Uterus (tissue), 4 donors: ENCODE data around the gene CHN2. TPM values are rescaled to one million over a fixed set of nuclear protein-coding genes. Genes with fewer than 3 reads are reported as not detected.

Experiments used
- DNase-seq, 2 donors: peaks; one replicate each; pipeline ENCODE4 v3.0.0-alpha.2; 2019 to 2020
- H3K27ac ChIP-seq, 2 donors: fragments of 200-600 bp; sonication (generic); 1 replicate in 1 of 2; 2 replicates in 1 of 2; pipeline ENCODE4 v1.5.1; 2016 to 2018
- H3K27me3 ChIP-seq, 2 donors: fragments of 200-600 bp; sonication (generic); one replicate each; pipeline ENCODE4 v1.5.1; 2018 to 2019; ENCODE audit warnings: control low read depth in 1 of 2
- H3K36me3 ChIP-seq, 2 donors: fragments of 200-600 bp; sonication (generic); one replicate each; pipeline ENCODE4 v1.5.1; 2019; ENCODE audit warnings: control low read depth in 1 of 2
- H3K4me1 ChIP-seq, 2 donors: fragments of 200-600 bp; sonication (generic); one replicate each; pipeline ENCODE4 v1.5.1; 2018 to 2019; ENCODE audit warnings: control low read depth in 1 of 2
- H3K4me3 ChIP-seq, 2 donors: fragments of 200-600 bp; sonication (generic); 1 replicate in 1 of 2; 2 replicates in 1 of 2; pipeline ENCODE4 v1.5.1; 2018 to 2019; ENCODE audit warnings: mild to moderate bottlenecking in 1 of 2
- H3K9me3 ChIP-seq, 2 donors: fragments of 200-600 bp; sonication (generic); one replicate each; pipeline ENCODE4 v1.5.1; 2019; ENCODE audit warnings: control low read depth in 1 of 2
- CTCF ChIP-seq, 4 experiments: fragments of 200-600 bp in 2 of 4; fragments of 450-650 bp in 2 of 4; sonication (generic) in 2 of 4; IDR thresholded peaks; one replicate each; pipeline ENCODE4 v1.5.1; 2016 to 2019; ENCODE audit warnings: antibody characterized with exemption in 4 of 4, mild to moderate bottlenecking in 2 of 4, moderate library complexity in 1 of 4
- POLR2A ChIP-seq, 2 donors: fragments of 450-650 bp; IDR thresholded peaks; one replicate each; pipeline ENCODE4 v1.6.1; 2016; ENCODE audit warnings: antibody characterized with exemption in 2 of 2, mild to moderate bottlenecking in 1 of 2, moderate library complexity in 1 of 2
- intact Hi-C: fragments of 100-400 bp; cut with DNase I; formaldehyde crosslinking; loops from one replicate; pipeline ENCODE4 v1.15.1; 2023; ENCODE audit warnings: low total_unique reads
- total RNA-seq, 4 donors: library from RNA; depleted of rRNA in 3 of 4; stranded (reverse); fragments of >200 nt in 3 of 4; gene quantifications; one replicate each; pipeline versions ENCODE4 v1.1.0 to v1.2.4, GENCODE V29; 2014 to 2023
- donor health status: DM: yes; HTN: yes; CAD: no.

CHN2 gene
- total RNA-seq, 4 donors from 2014 or later = 9.8 to 22.9 (median 18.3) TPM

- Histone ChIP-seq H3K27me3 (no peaks in the 10 kb centered on the region), H3K4me3 (no peak overlapping the region), H3K27ac (no peak overlapping the region), H3K9me3 (no peaks in the 10 kb centered on the region), H3K36me3 (no peaks in the 10 kb centered on the region), H3K4me1 (no peaks in the 10 kb centered on the region)
- no peak for DNase-seq
- intact Hi-C loops = no loop called here
- TF ChIP-seq CTCF (IDR thresholded peaks at IDR 0.05) (no peak), POLR2A (IDR thresholded peaks at IDR 0.05) (no peak)
These were observed 93.9 kb downstream of the CHN2 start for GRCh38 chr7:29288181-29289091.

- Histone ChIP-seq H3K36me3 (no peaks in the 10 kb centered on the region), H3K4me3 (no peak overlapping the region), H3K27me3 (no peaks in the 10 kb centered on the region), H3K9me3 (no peaks in the 10 kb centered on the region), H3K27ac (no peak overlapping the region), H3K4me1 (no peaks in the 10 kb centered on the region)
- DNase-seq = no peak
- TF ChIP-seq CTCF (IDR thresholded peaks at IDR 0.05) = no peak
- no peak for TF ChIP-seq POLR2A (IDR thresholded peaks at IDR 0.05)
- intact Hi-C loops = no loop called here
These were observed 94.8 kb downstream of the CHN2 start for GRCh38 chr7:29289156-29290021.

GRCh38 chr7:29290829-29291228 is 96.3 kb downstream of the CHN2 start:
- Histone ChIP-seq H3K36me3 (no peaks in the 10 kb centered on the region), H3K9me3 (no peaks in the 10 kb centered on the region), H3K4me1 (no peaks in the 10 kb centered on the region), H3K4me3 (no peak overlapping the region), H3K27me3 (no peaks in the 10 kb centered on the region), H3K27ac (no peak overlapping the region)
- TF ChIP-seq CTCF (IDR thresholded peaks at IDR 0.05) = no peak
- TF ChIP-seq POLR2A (IDR thresholded peaks at IDR 0.05) = no peak
- DNase-seq = no peak
- intact Hi-C loops = no loop called here

GRCh38 chr7:29291723-29292618 is 97.4 kb downstream of the CHN2 start:
- TF ChIP-seq POLR2A (IDR thresholded peaks at IDR 0.05) = no peak
- H3K4me3 ChIP-seq = no peak overlapping the region
- no peaks in the 10 kb centered on the region for H3K27me3 ChIP-seq
- no peaks in the 10 kb centered on the region for H3K4me1 ChIP-seq
- no peaks in the 10 kb centered on the region for H3K36me3 ChIP-seq
- DNase-seq = no peak
- intact Hi-C loops = no loop called here
- no peak overlapping the region for H3K27ac ChIP-seq
- H3K9me3 ChIP-seq = no peaks in the 10 kb centered on the region
